GM19395 (cell line): ENCODE data around the gene PRKAB1.
"Not testable (repeated sequence)": the region's sequence is repeated elsewhere in the genome, so short reads cannot be mapped to it uniquely, and the experiment has no call there.

Experiments used
- ATAC-seq: cut with Tn5 transposase; IDR thresholded peaks from one replicate; pipeline ENCODE4 v1.9.1; 2021; ENCODE audit warnings: mild to moderate bottlenecking, moderate library complexity; ENCODE audit not compliant: unreplicated experiment

Gene PRKAB1

DNA sequence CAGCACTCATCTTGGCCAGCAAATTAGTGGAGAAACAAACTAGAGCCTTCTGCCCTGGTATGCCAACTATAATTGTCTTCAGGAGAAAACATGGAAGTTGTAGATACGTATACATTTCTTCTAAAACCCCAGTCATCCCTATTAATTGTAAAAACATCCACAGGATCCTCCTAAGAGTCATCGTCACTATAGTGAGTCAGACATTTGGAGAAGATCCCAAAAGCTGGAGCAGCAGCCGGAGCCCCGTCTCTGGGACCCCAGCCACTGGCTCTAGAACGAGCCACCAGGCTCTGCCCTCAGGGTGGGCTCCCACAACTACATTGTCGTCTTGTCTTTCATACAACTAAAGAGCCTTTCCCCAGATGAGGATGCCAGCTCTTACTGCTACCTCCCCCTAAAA is 15.5 kb downstream of the PRKAB1 start:
- no peak for ATAC-seq

DNA sequence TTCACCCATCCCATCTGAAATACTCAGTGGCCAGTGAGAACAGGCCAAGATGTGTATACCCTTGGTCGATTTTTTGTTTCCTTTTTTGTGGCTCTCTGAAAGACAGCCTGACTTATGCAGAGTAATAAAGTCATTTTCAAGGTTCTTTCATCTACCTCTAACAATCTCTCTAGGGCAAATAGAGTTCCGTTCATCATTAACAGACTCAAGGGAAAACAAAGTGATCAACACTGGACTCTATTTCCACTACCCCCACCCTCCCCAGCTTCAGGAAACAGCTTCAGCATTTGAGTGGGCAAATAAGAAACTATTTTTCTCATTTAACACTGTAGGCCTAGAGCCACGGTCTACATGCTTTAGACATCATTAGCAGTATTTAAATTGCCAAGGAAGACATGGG is 15.9 kb downstream of the PRKAB1 start:
- no peak for ATAC-seq

DNA sequence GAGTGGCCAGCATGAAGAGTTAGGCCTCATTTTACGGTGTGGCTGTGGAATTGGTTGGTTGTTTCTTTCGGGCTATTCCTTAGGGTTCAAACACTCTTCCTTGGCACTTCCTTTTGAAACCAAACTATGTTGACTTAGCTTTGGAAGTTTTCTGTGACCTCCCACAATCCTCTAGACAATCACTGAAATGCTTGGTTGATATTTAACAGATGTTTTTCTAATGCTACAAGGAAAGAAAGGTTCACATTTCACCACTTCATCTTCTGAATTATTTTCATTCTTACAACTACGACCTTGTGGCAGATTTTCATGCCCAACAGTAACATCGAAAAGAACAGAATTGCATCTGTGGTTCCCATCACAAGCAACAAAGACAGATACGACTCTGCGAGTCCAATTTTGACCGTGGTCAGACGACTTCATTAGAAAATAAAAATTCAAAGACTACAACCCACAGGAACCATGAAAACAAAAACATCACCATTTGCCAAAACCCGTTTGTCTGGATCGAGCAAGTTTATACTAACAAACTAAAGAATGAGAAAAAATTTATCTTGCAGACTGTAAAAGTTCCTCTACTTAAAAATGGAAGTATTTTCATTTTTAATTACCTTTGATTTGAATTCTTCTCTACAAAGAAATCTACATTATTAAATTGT is 16.9 kb downstream of the PRKAB1 start:
- ATAC-seq = no peak

DNA sequence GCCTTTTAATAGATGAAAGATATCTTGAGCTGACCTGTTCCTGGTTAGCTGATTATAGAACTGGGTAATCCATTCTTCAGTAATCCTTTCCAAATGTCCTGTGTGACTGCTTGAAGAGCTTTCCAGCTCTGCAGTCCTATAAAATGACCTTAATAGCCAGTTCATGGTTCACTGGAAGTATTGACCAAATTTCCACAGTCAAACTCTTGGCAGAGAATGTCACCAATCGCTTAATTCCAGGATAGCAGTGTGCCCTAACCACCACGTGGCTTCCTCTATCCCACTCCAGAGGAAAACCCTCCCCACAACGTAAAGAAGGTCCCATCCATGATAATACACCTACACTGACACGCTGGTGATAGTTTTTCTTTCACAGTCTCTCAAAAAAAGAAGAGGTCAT is 17.4 kb downstream of the PRKAB1 start:
- no peak for ATAC-seq

DNA sequence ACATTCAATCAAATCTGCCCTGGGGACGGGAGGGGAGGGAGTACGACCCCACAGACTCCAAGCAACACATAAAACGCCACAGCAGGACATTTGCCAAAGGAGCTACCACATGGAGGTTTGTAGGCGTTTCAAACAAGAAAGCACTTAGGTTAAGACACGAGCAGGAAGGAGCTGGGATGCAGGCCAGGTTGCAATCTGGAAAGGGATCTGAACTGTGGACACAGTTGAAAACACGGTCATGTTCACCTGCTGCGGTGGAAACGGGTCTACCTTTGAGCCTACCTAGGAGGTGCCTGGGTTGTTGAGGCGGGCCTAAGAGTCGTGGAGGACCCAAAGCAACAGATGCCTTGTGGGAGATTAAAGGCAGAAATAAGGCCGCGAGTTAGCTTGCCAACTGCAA is 18.4 kb downstream of the PRKAB1 start:
- ATAC-seq = no peak

DNA sequence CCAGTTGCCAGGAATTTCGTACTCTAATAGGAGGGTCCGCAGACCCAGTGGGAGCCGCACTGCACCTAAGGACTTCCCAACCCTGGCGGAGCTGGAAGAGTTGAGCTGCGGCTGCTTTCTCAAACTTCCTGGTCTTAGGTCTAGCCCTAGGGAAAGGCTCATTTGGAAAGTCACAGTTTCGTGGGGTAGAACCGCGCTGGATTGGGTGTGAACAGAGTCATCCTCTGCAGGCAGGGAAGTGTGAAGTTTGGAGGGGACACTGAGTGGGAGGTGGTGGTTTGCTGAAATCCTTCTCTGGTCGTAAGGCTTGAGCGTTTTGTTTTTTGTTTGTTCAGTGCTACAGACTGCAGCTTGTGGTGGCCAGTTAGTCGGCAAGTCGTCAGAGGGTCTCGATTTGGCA is 18.8 kb downstream of the PRKAB1 start:
- no peak for ATAC-seq

DNA sequence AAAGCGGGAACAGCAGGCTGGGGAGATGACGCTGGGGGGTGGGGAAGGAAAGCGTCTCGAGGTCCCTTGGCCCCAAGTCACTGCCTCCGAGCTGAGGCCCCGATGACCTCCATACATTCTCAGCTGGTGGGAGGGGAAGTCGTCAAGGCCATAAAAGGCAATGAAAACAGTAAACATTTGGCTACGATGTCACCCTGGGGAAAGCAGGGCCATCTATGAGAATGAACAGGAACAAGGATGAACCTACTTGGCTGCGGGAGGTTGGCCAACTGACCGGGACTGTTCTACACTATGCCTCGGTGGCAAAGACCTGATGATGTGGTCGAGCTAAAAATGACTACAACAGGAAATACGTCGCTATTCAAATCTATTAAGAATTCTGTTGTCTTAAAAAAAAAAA is 19.5 kb downstream of the PRKAB1 start:
- ATAC-seq = no peak

DNA sequence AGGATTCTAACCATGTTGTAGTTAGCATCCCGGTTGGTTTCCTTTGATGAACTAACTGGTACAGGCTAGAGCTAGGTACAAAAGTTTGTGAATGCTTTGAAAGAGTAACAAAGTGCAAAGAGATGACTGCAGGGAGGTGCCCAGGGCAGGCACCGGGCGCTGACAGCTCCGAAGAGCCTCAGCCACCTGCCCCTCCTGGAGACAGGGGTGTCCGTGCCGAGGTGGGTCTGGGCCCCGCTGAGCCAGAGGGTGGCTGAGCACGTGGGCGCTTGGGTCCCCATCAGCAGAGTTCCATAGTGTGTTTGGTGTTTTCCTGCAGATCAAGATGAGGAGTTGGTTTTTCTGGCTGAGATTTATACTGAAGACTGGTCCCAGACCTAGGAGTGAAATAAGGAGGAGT is 19.9 kb downstream of the PRKAB1 start:
- ATAC-seq = no peak

DNA sequence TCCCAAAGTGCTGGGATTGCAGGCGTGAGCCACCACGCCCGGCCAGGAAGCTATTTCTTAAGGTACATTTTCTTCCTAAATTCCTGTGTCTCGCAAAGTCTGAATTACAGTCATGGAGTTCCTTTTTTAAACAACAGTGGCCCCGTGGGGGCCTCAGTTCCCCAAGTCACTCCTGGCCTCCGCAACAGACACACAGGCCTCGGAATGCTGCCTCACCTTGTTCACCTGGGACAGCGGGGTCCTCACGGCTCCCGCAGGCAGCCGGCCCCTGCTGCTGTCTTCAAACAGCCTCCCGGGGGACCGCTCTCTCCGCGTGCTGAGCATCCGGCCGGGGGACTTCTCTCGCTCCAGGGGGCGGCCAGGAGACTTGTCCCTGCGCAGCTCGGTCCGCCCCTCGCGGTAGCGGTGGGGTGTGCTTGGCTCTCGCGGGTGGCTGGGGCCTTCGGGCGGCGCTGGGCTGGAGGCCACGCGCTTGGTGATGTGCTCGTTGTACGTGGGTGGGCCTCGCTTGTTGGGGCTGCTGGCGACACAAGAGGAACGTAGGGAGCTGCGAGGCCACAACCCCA is 22.1 kb downstream of the PRKAB1 start:
- no peak for ATAC-seq

DNA sequence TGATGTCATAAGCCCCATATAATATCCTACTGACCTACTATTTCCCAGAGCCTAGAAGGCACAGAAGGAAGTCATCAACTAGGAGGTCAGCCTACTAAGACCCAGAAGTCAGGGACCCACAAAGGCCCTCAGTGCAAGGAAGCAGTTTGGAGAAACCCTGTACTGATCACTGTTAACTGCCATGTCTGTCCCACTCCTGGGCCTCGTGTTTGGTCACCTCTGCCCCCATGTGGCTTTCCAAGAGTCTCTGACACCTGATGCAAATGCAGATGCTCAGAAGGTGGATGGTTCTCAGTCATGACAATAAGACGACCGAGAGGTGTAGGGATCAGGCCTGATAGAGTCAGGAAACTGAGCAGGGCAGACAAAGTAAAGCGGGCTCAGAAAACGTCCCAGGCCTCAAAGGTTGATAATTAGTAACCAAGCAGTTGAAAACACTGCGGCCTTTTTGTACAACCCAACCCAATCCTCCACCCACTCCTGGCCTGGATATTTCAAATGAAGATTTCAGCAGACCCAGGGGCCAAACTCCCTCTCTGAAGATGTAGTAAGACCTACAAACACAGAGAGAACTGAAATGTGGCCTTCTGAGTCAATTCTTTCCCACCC is 23.4 kb downstream of the PRKAB1 start:
- no peak for ATAC-seq

DNA sequence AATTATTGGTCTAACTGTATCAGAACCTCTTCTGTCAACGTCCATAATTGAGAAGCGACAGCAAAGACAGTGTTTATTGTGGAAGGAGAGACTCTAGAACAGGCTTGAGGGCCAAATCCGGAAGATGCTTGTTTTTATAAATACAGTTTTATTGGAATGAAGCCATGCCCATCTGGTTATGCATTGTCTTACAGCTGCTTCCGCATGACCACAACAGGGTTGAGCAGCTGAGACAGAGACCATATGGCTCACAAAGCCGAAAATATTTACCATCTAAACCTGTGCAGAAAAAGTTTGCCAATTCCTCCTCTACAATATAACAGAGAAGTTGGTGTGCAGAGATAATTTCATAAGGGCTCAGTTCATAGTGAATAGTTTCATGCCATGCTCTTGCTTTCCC is 24.5 kb downstream of the PRKAB1 start:
- no peak for ATAC-seq

DNA sequence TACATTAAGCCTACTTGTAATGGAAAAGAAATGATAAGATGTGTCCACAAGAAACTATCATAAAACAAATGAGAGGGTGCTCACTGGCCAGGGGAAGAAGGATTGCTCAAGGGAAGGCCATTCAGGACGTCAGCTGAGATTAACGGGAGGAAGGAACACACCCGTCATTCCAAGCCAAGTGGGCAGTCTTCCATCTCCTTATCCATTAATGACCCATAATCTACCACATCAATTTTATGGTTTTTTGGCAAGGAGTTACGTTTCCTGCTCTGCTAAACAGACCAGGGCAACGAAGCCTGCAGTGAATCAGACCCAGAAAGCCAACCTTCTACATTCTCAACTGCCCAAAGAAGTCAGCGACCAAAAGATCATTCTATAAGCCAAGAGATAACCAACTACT is 25.1 kb downstream of the PRKAB1 start:
- ATAC-seq = no peak

DNA sequence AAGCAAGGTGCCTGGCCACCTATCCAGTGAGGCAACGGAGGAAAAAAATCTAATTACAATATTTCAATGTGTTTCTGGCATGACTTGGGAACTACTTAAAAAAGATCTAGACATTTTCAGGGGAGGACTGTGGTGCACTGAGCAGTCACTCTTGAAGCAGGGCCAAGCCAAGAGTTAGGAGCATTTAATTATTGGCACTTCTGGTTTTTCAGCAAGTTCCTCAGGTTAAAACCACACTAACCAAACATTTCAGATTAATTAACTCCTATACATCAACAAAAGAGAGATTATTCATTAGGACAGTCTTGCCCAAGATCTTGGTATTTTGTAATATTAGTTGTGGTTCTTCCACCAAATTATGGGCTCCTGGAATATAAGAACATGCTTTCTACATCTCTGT is 25.6 kb downstream of the PRKAB1 start:
- ATAC-seq = no peak

DNA sequence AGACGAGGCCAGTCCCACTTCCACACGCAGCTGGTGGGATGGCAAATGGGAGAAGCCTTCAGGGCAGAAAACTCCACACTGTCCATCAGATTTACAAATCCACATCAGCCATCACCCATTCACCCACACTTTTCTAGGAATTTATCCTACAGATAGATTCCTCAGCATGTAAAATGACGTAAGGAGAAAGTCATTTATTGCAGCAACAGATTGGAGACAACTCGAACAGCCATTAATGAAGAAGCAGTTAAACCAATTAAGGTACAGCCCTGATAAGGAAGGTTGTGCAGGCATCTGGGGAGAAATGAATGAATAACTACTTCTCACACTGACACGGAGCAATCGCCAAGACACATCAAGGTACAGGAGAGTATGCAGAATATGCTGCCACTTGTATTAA is 26.2 kb downstream of the PRKAB1 start:
- ATAC-seq = no peak

DNA sequence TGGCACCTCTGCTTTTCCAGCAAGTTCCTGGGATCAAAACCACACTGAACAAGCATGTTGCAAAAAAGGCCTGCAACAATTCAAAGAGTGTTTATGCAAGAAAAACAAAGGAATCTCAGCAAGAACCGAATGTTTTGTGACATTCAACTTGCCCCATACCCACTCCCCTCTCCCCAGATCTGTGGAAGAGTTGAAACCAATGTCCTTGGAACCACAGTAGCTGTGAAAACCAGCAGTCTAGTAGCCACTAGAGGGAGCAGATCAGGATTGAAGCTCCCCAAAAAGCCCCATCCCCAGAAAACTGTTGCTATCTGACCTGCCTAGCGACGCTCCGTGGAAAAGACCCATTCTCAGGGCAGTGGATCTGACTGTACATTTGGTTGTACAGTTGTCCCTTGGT is 27.1 kb downstream of the PRKAB1 start:
- no peak for ATAC-seq

DNA sequence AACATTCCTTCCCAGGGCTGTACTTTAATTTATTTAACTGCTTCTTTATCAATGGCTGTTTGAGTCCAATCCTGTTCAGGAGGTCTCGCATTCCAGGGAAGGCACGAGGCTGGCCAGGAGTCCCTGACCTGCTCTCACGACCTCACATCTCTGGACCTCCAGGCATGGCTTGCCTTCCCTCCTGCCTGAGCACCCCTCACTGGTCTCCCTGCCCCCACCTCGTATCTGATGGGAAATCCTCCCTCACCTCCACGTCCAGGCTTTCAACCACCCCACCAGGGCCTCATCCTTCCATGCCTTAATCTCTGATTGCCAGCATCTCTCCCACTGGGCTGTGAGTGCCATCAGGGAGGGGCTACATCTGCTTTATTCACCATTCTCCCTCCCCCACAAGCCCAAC is 29.0 kb downstream of the PRKAB1 start:
- no peak for ATAC-seq

DNA sequence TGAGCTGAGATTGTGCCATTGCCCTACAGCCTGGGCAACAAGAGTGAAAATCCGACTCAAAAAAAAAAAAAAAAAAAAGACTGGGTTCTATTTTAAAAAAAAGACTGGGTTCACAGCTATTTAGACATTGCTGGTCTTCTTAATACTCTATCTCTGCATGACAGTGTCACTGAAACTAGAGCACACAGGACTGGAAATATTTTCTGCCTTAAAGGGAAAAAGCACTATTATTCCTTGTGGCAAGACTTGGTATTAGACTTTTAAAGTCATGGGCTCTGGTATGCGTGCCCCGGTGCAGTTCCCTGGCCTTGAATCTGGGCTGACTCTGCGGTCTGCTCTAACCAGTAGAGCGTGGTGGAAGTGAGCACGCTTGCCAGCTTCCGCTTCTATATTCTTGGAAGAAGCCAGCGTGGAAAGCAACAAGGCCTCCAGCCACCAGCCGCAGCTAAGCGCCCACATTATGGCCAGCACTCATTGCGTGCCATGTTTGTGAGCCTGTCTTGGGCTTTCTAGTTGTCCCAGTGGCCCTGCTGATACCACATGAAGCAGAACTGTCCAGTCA is 31.3 kb downstream of the PRKAB1 start:
- ATAC-seq = no peak

DNA sequence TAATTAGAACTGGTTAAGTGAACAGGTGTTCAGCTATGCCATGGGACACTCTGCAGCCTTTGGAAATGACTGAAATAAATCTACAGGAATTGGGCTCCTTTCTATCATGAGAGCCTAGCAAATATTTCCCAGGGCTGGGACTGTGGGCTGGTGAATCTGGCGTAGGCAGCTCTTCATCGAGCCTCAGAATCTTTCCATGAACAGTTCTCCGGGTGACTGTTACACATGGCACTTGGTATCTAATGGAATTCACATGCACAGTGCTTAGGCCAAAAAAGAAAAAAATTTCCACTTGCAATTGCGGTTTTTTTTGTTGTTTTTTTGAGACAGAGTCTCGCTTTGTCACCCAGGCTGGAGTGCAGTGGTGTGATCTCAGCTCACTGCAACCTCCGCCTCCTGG is 32.1 kb downstream of the PRKAB1 start:
- ATAC-seq = no peak

DNA sequence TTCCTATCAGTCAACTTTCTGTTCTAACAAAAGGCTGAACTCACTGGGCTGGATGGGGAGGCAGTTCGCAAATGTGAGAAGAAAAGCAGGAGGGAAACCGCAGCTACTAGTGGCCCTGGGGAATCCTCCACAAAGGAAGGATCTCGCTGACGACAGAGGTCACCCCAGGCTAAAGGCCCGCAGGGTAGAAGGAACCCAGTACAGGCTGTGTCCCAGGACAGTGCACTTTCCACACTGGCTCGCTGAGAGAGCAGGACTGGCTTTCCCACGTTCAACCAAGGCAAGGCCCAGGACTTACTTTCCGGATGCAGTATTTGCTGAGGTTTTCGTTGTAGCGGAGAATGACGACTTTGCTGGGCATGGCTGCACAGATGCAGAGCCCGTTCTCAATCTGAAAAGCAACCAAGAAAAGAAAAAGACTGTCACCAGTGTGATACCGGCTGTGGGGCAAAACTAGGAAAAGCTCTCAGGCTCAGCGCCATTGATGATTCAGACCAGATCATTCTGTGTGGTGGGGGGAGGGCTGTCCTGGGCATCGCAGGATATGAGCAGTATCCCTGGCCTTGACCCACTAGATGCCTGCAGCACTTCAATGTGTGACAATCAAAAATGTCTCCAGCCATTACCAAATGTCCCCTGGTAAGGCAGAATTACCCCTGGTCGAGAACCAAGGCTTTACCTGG is 36.3 kb downstream of the PRKAB1 start:
- ATAC-seq = no peak

DNA sequence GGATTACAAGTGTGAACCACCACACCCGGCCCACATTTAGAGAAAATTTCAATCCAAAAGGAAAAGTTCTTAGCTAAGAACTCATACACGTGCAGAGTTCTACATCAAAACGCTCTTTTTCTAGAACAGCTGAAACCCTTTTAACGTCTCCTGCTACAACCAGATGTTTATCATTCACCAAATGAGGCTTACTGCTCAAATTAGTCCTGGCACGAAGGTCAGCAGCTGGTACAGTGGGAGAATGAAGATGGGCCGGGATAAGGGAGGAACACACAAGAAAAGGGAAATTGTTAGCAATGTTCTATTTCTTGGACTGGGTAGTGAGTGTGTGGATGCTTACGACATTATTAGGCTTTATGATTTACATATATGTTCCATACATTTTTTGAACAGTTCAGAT is 37.2 kb downstream of the PRKAB1 start:
- ATAC-seq = no peak

DNA sequence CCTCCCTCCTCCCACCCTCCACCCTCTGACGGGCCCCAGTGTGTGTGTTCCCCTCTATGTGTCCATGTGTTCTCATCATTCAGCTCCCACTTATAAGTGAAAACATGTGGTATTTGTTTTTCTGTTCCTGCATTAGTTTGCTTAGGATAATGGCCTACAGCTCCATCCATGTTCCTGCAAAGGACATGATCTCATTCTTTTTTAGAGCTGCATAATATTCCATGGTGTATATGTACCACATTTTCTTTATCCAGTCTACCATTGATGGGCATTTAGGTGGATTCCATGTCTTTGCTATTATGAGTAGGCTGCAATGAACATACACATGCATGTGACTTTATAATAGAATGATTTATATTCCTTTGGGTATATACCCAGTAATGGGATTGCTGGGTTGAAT is 38.5 kb downstream of the PRKAB1 start:
- ATAC-seq = not testable (repeated sequence)

DNA sequence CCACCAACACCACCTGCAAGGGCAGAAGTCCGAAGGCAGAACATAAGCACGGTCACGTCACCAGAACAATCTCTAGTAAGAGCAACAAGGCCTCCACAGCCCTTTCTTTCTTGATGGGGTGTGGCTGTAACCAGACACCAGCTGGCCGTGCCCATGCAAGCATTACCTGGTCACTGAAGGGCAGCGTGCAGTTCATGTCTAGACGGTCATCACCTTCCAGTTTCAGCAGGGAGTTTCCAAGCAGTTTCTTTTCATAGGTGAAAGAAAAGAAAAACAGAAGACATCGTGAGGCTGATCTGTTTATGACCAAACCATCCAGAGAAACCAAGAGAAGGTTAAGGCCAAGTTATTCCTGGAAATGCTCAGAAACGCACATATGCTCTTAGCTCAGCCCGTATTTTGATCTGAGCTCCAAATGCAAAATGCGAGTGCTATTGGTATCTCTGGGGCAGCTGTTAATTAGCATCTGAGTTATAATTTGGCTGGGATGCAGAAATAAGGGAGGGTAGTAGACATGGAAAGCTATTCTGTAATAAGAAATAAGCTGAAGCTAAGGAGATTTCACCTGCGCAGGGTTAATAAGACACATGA is 42.5 kb downstream of the PRKAB1 start:
- ATAC-seq = no peak
